ENCODE measurements around the gene ELAC1. TPM values are rescaled to one million over a fixed set of nuclear protein-coding genes. Genes with fewer than 3 reads are reported as not detected.

The ELAC1 gene
- total RNA-seq, 2 donors from 2014 or later, result 9.6 to 10.2 TPM

DNA sequence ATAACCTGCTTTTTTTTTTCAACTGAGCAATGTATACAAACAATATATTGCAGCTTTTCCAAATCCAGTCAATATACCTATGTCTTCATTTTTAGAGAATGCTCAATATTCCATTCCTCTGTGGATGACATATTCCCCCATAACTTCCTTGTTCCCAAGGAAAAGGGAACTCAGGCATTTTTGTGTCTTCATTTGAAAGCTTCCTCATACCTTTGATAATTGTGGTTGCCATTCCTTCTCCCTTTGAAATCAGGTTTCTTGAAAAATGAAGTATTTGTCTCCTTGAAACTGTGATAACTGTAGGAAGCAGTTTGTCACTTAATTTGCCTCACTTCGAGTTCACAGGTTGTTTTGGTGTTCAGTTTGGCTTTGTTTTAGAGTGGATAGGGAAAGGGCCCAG is 13.5 kb downstream of the ELAC1 start:
- Histone ChIP-seq H3K4me1 (peaks cover 18% of the 10 kb centered on the region), H3K9me3 (no peaks in the 10 kb centered on the region), H3K27ac (peak overlapping the region in 2 of 4 donors; percentile 48 to 49), H3K4me3 (no peak overlapping the region), H3K36me3 (replicated peaks in 1 of 2; ENCODE audit: insufficient read depth in 1 of 2, low read depth in 2 of 2) (peaks cover 6 to 10% of the 10 kb centered on the region in 2 donors), H3K27me3 (no peaks in the 10 kb centered on the region)
- ATAC-seq (no peak), DNase-seq (no peak)
- TF ChIP-seq, protein P1, sequence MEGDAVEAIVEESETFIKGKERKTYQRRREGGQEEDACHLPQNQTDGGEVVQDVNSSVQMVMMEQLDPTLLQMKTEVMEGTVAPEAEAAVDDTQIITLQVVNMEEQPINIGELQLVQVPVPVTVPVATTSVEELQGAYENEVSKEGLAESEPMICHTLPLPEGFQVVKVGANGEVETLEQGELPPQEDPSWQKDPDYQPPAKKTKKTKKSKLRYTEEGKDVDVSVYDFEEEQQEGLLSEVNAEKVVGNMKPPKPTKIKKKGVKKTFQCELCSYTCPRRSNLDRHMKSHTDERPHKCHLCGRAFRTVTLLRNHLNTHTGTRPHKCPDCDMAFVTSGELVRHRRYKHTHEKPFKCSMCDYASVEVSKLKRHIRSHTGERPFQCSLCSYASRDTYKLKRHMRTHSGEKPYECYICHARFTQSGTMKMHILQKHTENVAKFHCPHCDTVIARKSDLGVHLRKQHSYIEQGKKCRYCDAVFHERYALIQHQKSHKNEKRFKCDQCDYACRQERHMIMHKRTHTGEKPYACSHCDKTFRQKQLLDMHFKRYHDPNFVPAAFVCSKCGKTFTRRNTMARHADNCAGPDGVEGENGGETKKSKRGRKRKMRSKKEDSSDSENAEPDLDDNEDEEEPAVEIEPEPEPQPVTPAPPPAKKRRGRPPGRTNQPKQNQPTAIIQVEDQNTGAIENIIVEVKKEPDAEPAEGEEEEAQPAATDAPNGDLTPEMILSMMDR (IDR thresholded peaks at IDR 0.05), result no peak
- TF ChIP-seq POLR2A (IDR thresholded peaks at IDR 0.05), result no peak
- 29 to 38% methylated on average over 1 of the region's 1 CpG for WGBS, 2 donors
- intact Hi-C loops (cut with DNase I), result no loop called here

DNA sequence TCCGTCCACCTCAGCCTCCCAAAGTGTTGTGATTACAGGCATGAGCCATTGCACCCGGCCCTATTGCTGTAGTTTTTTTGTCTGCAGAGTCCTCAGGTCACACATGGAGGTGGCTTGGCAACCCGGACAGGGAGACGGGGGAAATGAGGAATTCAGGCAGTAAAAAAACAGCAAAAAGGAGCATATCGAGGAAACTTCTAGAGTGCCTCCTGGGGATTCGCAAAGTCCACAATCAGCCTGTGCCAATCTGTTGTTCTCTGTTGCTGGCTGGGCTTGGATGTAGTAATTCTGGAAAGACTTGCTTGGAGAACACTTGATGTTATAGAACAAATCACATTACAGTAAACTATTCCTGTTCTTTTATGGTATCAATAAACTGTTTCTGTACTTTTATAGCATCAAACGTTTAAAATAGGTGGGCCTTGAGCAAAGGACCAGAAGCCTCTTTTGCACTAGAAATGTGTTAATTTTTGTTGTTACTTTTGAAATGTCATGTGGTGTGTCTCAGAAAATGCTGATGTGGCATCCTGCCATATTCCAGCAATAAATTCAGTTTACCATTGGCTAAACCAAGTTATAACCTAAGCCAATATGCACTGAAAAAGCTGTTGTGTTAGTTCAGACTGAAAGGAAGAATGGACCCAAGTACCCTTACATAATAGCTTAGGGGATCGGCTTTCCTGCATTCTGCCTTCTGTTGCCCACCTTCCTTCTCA is 14.4 kb downstream of the ELAC1 start:
- no peak for ATAC-seq
- H3K36me3 ChIP-seq (replicated peaks in 1 of 2; ENCODE audit: insufficient read depth in 1 of 2, low read depth in 2 of 2), result peaks cover 6 to 7% of the 10 kb centered on the region in 2 donors

DNA sequence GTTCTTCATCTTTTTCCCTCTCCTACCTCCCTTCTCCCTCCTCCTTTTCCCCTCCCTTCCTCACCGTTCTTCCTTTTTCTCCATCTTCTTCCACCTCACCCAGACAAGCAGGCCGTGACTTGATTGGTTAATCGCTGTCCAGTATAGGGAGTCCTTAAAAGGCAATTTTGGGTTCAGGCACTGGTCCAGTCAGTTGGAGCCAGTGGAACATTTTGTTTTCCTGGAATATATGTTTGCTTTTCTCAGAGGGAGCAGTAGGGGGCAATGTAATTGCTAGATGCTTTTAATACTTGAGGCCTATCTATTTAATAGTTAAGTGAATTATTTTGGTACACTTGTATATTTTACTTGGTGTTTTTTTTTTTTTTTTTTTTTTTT is 15.0 kb downstream of the ELAC1 start:
- TF ChIP-seq, protein P1 (IDR thresholded peaks at IDR 0.05), result peak in 1 of 7 experiments; percentile 7
- TF ChIP-seq POLR2A (IDR thresholded peaks at IDR 0.05), result no peak
- Histone ChIP-seq H3K36me3 (replicated peaks in 1 of 2; ENCODE audit: insufficient read depth in 1 of 2, low read depth in 2 of 2) (peaks cover 2 to 5% of the 10 kb centered on the region in 2 donors), H3K27me3 (no peaks in the 10 kb centered on the region), H3K9me3 (no peaks in the 10 kb centered on the region), H3K4me3 (no peak overlapping the region), H3K27ac (no peak overlapping the region), H3K4me1 (peaks cover 22% of the 10 kb centered on the region)
- ATAC-seq (no peak), DNase-seq (no peak)
- 93 to 97% methylated on average over 3 of the region's 3 CpGs for WGBS, 2 donors
- intact Hi-C loops (cut with DNase I), result no loop called here

More for the DNA sequence above, 14.4 kb downstream of the ELAC1 start:
- Histone ChIP-seq H3K4me1 (peaks cover 22% of the 10 kb centered on the region), H3K27me3 (no peaks in the 10 kb centered on the region), H3K9me3 (no peaks in the 10 kb centered on the region), H3K4me3 (no peak overlapping the region), H3K27ac (no peak overlapping the region)
- TF ChIP-seq, protein P1 (IDR thresholded peaks at IDR 0.05), result no peak
- no peak for TF ChIP-seq POLR2A (IDR thresholded peaks at IDR 0.05)
- DNase-seq, result no peak
- intact Hi-C loops (cut with DNase I), result no loop called here
- WGBS, 2 donors, result 79 to 86% methylated on average over 8 of the region's 8 CpGs

DNA sequence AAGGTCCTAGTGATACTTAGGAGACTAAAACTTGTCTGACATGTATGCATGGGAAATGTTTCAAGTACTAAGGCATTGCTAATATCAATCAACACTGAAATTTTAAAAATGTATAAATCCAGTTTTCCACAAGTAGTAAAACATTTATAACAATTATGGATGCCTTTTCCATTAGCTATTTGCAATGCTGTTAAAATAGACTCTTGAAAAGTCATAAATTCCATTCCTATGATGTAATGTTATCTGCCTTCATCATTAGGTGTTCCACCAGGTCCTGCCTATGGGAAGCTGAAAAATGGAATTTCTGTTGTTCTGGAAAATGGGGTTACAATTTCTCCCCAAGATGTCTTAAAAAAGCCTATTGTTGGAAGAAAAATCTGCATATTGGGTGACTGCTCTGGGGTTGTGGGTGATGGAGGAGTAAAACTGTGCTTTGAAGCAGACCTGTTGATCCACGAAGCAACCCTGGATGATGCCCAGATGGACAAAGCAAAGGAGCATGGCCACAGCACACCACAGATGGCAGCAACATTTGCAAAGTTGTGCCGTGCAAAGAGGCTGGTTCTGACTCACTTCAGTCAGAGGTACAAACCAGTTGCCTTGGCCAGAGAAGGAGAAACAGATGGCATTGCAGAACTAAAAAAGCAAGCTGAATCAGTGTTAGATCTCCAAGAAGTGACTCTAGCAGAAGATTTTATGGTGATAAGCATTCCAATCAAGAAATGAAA is 18.7 kb downstream of the ELAC1 start:
- ATAC-seq, result peak; percentile 55
- 82 to 83% methylated on average over 2 of the region's 2 CpGs for WGBS, 2 donors
- peaks cover 0 to 2% of the 10 kb centered on the region in 2 donors for H3K36me3 ChIP-seq (replicated peaks in 1 of 2; ENCODE audit: insufficient read depth in 1 of 2, low read depth in 2 of 2)

More for the DNA sequence above, 18.7 kb downstream of the ELAC1 start:
- Histone ChIP-seq H3K4me3 (no peak overlapping the region), H3K27ac (peak overlapping the region in 1 of 4 donors; percentile 37), H3K4me1 (peaks cover 22% of the 10 kb centered on the region), H3K27me3 (no peaks in the 10 kb centered on the region), H3K9me3 (no peaks in the 10 kb centered on the region)
- no peak for DNase-seq
- no peak for TF ChIP-seq POLR2A (IDR thresholded peaks at IDR 0.05)
- TF ChIP-seq, protein P1 (IDR thresholded peaks at IDR 0.05), result no peak
- intact Hi-C loops (cut with DNase I), result no loop called here

All from body of pancreas (tissue), 4 donors.